HEK293 (cell line): ENCODE data around the gene SNHG17.

ENCODE experiments used
- CTCF ChIA-PET: fragments of 350-600 bp; formaldehyde crosslinking; extraction: SDS; loops from one replicate; lab custom pipeline; 2021; ENCODE audit warnings: antibody characterized with exemption; lab: Yijun Ruan, JAX
- POLR2A ChIA-PET: fragments of 300-600 bp; formaldehyde crosslinking; extraction: SDS; loops from one replicate; lab custom pipeline; 2020; ENCODE audit warnings: antibody characterized with exemption, inconsistent platforms; lab: Yijun Ruan, JAX
- H3K27ac ChIP-seq: fragments of 200-500 bp; sonication (Bioruptor generic); 2 replicates; pipeline ENCODE4 v1.5.1; 2014; ENCODE audit warnings: low read depth, low read length, control low read depth, inconsistent platforms; ENCODE audit errors: extremely low read depth
- H3K36me3 ChIP-seq, 2 experiments: fragments of 200-500 bp in 1 of 2; sonication (Bioruptor generic) in 1 of 2; 1 replicate in 1 of 2; 2 replicates in 1 of 2; pipeline ENCODE4 v1.5.1; 2014 to 2017; ENCODE audit warnings: inconsistent platforms in 2 of 2, low read length in 2 of 2; ENCODE audit not compliant: control insufficient read depth in 2 of 2, insufficient read depth in 1 of 2
- H3K4me1 ChIP-seq: fragments of 200-500 bp; sonication (Bioruptor generic); 2 replicates; pipeline ENCODE4 v1.5.1; 2014; ENCODE audit warnings: mild to moderate bottlenecking, low read length, inconsistent platforms; ENCODE audit not compliant: control insufficient read depth, insufficient read depth
- H3K4me3 ChIP-seq: 2 replicates; pipeline ENCODE4 v1.5.1; 2011; ENCODE audit warnings: low read depth, mild to moderate bottlenecking, control low read depth, low read length, moderate library complexity
- H3K9me3 ChIP-seq: fragments of 200-500 bp; sonication (Bioruptor generic); 2 replicates; pipeline ENCODE4 v1.5.1; 2014; ENCODE audit warnings: low read depth, low read length, inconsistent platforms; ENCODE audit not compliant: control insufficient read depth, insufficient read depth
- BCL11A ChIP-seq: fragments of 450-650 bp; formaldehyde crosslinking; IDR thresholded peaks from 2 replicates; pipeline ENCODE4 v1.5.1; 2016; ENCODE audit warnings: low read depth, missing biosample characterization, missing genetic modification characterization
- EGR2 ChIP-seq: fragments of 450-650 bp; formaldehyde crosslinking; IDR thresholded peaks from 2 replicates; pipeline ENCODE4 v1.5.1; 2016; ENCODE audit warnings: low read depth, missing biosample characterization, missing genetic modification characterization
- HOXD13 ChIP-seq: sonication (generic); formaldehyde crosslinking; IDR thresholded peaks from 2 replicates; pipeline ENCODE4 v1.8.0; 2022; ENCODE audit warnings: missing genetic modification reagents, borderline replicate concordance
- KLF16 ChIP-seq: fragments of 450-650 bp; formaldehyde crosslinking; IDR thresholded peaks from 2 replicates; pipeline ENCODE4 v1.5.1; 2017; ENCODE audit warnings: missing biosample characterization, missing genetic modification characterization
- PBX3 ChIP-seq: sonication (generic); formaldehyde crosslinking; IDR thresholded peaks from 2 replicates; pipeline ENCODE4 v1.8.1; 2022; ENCODE audit warnings: mild to moderate bottlenecking, moderate library complexity, missing genetic modification reagents
- TRIM28 ChIP-seq: IDR thresholded peaks from 2 replicates; pipeline ENCODE4 v1.6.1; 2011; ENCODE audit warnings: low read length, control low read depth, borderline replicate concordance
- ZNF10 ChIP-seq: fragments of 450-650 bp; formaldehyde crosslinking; IDR thresholded peaks from 2 replicates; pipeline ENCODE4 v1.5.1; 2017; ENCODE audit warnings: missing biosample characterization, missing genetic modification characterization
- ZNF132 ChIP-seq: fragments of 450-650 bp; formaldehyde crosslinking; IDR thresholded peaks from 2 replicates; pipeline ENCODE4 v1.5.1; 2017; ENCODE audit warnings: missing biosample characterization, missing genetic modification characterization, borderline replicate concordance
- ZNF140 ChIP-seq: fragments of 450-650 bp; formaldehyde crosslinking; IDR thresholded peaks from 2 replicates; pipeline ENCODE4 v1.5.1; 2016; ENCODE audit warnings: missing biosample characterization, missing genetic modification characterization
- ZNF16 ChIP-seq: fragments of 450-650 bp; formaldehyde crosslinking; IDR thresholded peaks from 2 replicates; pipeline ENCODE4 v1.5.1; 2016; ENCODE audit warnings: low read depth, missing biosample characterization, missing genetic modification characterization
- ZNF169 ChIP-seq: fragments of 450-650 bp; formaldehyde crosslinking; IDR thresholded peaks from 2 replicates; pipeline ENCODE4 v1.5.1; 2016; ENCODE audit warnings: missing biosample characterization, missing genetic modification characterization
- ZNF175 ChIP-seq: fragments of 450-650 bp; formaldehyde crosslinking; IDR thresholded peaks from 2 replicates; pipeline ENCODE4 v1.5.1; 2016; ENCODE audit warnings: missing biosample characterization, missing genetic modification characterization
- ZNF311 ChIP-seq: fragments of 450-650 bp; formaldehyde crosslinking; IDR thresholded peaks from 2 replicates; pipeline ENCODE4 v1.5.1; 2017; ENCODE audit warnings: missing biosample characterization, missing genetic modification characterization, borderline replicate concordance
- ZNF324 ChIP-seq: fragments of 450-650 bp; formaldehyde crosslinking; IDR thresholded peaks from 2 replicates; pipeline ENCODE4 v1.5.1; 2016; ENCODE audit warnings: missing biosample characterization, missing genetic modification characterization
- ZNF433 ChIP-seq: fragments of 450-650 bp; formaldehyde crosslinking; IDR thresholded peaks from 2 replicates; pipeline ENCODE4 v1.5.1; 2016; ENCODE audit warnings: missing biosample characterization, missing genetic modification characterization, low read depth
- ZNF473 ChIP-seq: fragments of 450-650 bp; formaldehyde crosslinking; IDR thresholded peaks from 2 replicates; pipeline ENCODE4 v1.5.1; 2017; ENCODE audit warnings: missing biosample characterization, missing genetic modification characterization
- ZNF501 ChIP-seq: fragments of 450-650 bp; formaldehyde crosslinking; IDR thresholded peaks from 2 replicates; pipeline ENCODE4 v1.5.1; 2016; ENCODE audit warnings: missing biosample characterization, missing genetic modification characterization
- ZNF561 ChIP-seq: fragments of 450-650 bp; IDR thresholded peaks from 2 replicates; pipeline ENCODE4 v1.5.1; 2018; ENCODE audit warnings: missing biosample characterization, missing genetic modification characterization, borderline replicate concordance
- ZNF580 ChIP-seq: fragments of 450-650 bp; formaldehyde crosslinking; IDR thresholded peaks from 2 replicates; pipeline ENCODE4 v1.5.1; 2016; ENCODE audit warnings: missing biosample characterization, missing genetic modification characterization
- ZNF600 ChIP-seq: fragments of 450-650 bp; formaldehyde crosslinking; IDR thresholded peaks from 2 replicates; pipeline ENCODE4 v1.5.1; 2016; ENCODE audit warnings: missing biosample characterization, missing genetic modification characterization
- ZNF629 ChIP-seq: fragments of 450-650 bp; formaldehyde crosslinking; IDR thresholded peaks from 2 replicates; pipeline ENCODE4 v1.5.1; 2017; ENCODE audit warnings: missing biosample characterization, missing genetic modification characterization
- ZNF704 ChIP-seq: fragments of 450-650 bp; formaldehyde crosslinking; IDR thresholded peaks from 2 replicates; pipeline ENCODE4 v1.5.1; 2016; ENCODE audit warnings: missing biosample characterization, missing genetic modification characterization
- ZNF785 ChIP-seq: fragments of 450-650 bp; formaldehyde crosslinking; IDR thresholded peaks from 2 replicates; pipeline ENCODE4 v1.5.1; 2016; ENCODE audit warnings: missing biosample characterization, missing genetic modification characterization
- ZNF791 ChIP-seq: fragments of 450-650 bp; formaldehyde crosslinking; IDR thresholded peaks from 2 replicates; pipeline ENCODE4 v1.5.1; 2016; ENCODE audit warnings: missing biosample characterization, missing genetic modification characterization
- ZNF792 ChIP-seq: fragments of 450-650 bp; formaldehyde crosslinking; IDR thresholded peaks from 2 replicates; pipeline ENCODE4 v1.5.1; 2016; ENCODE audit warnings: missing biosample characterization, missing genetic modification characterization
- ZXDB ChIP-seq: fragments of 450-650 bp; formaldehyde crosslinking; IDR thresholded peaks from 2 replicates; pipeline ENCODE4 v1.5.1; 2016; ENCODE audit warnings: missing biosample characterization, missing genetic modification characterization
- TF ChIP-seq, protein P1 (sequence below): fragments of 450-650 bp; formaldehyde crosslinking; IDR thresholded peaks from 2 replicates; pipeline ENCODE4 v1.5.1; 2016; ENCODE audit warnings: missing biosample characterization, missing genetic modification characterization
- TF ChIP-seq, protein P2 (sequence below): fragments of 450-650 bp; formaldehyde crosslinking; IDR thresholded peaks from 2 replicates; pipeline ENCODE4 v1.5.1; 2016; ENCODE audit warnings: missing biosample characterization, missing genetic modification characterization

SNHG17 gene

DNA sequence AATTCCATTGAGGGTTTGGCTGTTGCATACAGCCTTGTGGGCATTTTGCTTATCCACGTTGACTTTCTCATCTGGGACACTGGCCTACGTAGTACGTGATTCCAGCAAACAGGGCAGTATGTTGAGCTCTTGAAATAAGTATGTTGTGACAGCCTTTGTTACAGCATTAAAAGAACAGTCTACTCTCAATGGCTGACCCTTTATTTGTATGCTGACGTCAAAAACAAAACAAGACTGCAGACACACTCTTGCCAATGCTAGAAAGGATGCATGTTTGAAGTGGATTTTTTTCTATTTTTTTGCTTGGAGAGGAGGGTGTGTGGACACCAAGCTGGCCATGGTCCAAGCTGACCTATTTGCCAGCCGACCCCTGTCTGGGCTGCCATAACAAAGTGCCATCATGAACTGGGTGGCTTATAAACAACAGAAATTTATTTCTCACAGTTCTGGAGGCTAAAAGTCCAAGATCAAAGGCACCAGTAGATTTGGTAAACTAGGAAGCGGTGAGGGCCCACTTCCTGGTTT lies 10.8 kb upstream of the SNHG17 start:
- TF ChIP-seq, protein P1, sequence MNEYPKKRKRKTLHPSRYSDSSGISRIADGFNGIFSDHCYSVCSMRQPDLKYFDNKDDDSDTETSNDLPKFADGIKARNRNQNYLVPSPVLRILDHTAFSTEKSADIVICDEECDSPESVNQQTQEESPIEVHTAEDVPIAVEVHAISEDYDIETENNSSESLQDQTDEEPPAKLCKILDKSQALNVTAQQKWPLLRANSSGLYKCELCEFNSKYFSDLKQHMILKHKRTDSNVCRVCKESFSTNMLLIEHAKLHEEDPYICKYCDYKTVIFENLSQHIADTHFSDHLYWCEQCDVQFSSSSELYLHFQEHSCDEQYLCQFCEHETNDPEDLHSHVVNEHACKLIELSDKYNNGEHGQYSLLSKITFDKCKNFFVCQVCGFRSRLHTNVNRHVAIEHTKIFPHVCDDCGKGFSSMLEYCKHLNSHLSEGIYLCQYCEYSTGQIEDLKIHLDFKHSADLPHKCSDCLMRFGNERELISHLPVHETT (tag by site-specific recombination) = no peak
- Histone ChIP-seq H3K9me3 (no peaks in the 10 kb centered on the region), H3K27ac (no peak overlapping the region), H3K36me3 (peaks cover 0 to 31% of the 10 kb centered on the region in 2 experiments; a peak in 1 of 3 replicates), H3K4me3 (no peak overlapping the region), H3K4me1 (peaks cover 3% of the 10 kb centered on the region)
- ChIA-PET POLR2A (interaction anchor here (0.6 to 3.1 kb wide), 10 partner anchors 8 to 154 kb away, joined by 3 to 96 read pairs (median 4); partner anchors contain the start of genes RALGAPB and SNHG17), CTCF (interaction anchor here (0.6 to 4.0 kb wide), 24 partner anchors 8 to 891 kb away, joined by 3 to 64 read pairs (median 4); partner anchors contain the start of genes RALGAPB and SNHG17)

DNA sequence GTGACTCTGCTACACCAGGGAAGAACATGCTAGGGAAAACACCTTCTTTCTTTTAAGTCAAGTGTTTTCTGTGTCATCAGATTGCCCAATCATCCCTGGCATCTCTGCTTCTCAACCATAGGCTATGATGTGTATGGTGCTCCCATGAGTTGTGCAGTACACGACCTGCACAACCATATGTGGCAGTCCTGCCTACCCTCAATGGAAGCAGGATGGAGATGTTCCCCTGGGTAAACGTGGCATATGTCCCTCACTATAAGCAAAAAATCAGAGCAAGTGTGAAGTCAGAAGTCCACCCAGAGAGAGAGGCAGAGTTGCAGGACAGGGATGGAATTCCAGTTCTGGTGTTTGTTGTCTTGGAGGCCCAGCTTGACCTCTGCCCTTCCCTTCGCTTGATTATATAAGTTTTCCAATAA lies 10.3 kb upstream of the SNHG17 start:
- peaks cover 3% of the 10 kb centered on the region for H3K4me1 ChIP-seq
- no peak overlapping the region for H3K27ac ChIP-seq
- peaks cover 0 to 26% of the 10 kb centered on the region in 2 experiments; a peak in 1 of 3 replicates for H3K36me3 ChIP-seq
- POLR2A ChIA-PET = interaction anchor here (3.0 kb wide), 1 partner anchor 11 kb away, joined by 96 read pairs; the partner anchor contains the start of gene SNHG17
- no peak overlapping the region for H3K4me3 ChIP-seq
- CTCF ChIA-PET = interaction anchor here (0.7 to 4.0 kb wide), 10 partner anchors 8 to 288 kb away, joined by 3 to 64 read pairs (median 4); partner anchors contain the start of genes RALGAPB and SNHG17
- H3K9me3 ChIP-seq = no peaks in the 10 kb centered on the region
- TF ChIP-seq ZNF311 (tag by site-specific recombination) = no peak
- no peak for TF ChIP-seq ZNF792
- TF ChIP-seq EGR2 = no peak
- TF ChIP-seq ZNF791 (tag by site-specific recombination) = no peak
- TF ChIP-seq ZXDB (tag by site-specific recombination) = no peak
- TF ChIP-seq TRIM28 = no peak
- no peak for TF ChIP-seq ZNF16 (tag by site-specific recombination)
- no peak for TF ChIP-seq ZNF473
- no peak for TF ChIP-seq ZNF132 (tag by site-specific recombination)
- no peak for TF ChIP-seq ZNF580 (tag by site-specific recombination)

DNA sequence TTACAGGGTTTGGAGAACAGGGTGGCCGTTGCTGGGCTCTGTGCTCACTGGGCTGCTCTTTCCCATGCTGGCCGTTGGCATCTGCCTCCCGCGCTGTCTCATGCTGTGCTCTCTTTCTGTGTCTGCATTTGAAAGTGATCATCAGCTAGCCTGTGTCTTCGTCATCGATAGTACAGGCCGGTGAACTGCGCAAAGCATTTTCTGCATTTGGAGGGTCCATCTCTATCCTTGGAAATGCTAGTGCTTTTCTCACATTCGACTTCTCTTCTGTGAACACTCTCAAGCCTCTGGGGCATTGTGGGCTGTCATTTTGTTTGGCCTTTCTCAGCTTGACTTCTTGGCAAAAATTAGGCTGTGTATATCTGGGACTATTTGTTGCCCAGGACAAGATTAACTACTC lies 6.8 kb upstream of the SNHG17 start:
- Histone ChIP-seq H3K4me3 (no peak overlapping the region), H3K4me1 (no peaks in the 10 kb centered on the region), H3K36me3 (no peaks in the 10 kb centered on the region), H3K27ac (no peak overlapping the region), H3K9me3 (no peaks in the 10 kb centered on the region)
- POLR2A ChIA-PET = no interaction called here
- no peak for TF ChIP-seq ZNF10
- TF ChIP-seq PBX3 (CRISPR knock-in tag) = no peak
- TF ChIP-seq ZNF785 = no peak
- no peak for TF ChIP-seq ZNF629
- TF ChIP-seq, protein P2, sequence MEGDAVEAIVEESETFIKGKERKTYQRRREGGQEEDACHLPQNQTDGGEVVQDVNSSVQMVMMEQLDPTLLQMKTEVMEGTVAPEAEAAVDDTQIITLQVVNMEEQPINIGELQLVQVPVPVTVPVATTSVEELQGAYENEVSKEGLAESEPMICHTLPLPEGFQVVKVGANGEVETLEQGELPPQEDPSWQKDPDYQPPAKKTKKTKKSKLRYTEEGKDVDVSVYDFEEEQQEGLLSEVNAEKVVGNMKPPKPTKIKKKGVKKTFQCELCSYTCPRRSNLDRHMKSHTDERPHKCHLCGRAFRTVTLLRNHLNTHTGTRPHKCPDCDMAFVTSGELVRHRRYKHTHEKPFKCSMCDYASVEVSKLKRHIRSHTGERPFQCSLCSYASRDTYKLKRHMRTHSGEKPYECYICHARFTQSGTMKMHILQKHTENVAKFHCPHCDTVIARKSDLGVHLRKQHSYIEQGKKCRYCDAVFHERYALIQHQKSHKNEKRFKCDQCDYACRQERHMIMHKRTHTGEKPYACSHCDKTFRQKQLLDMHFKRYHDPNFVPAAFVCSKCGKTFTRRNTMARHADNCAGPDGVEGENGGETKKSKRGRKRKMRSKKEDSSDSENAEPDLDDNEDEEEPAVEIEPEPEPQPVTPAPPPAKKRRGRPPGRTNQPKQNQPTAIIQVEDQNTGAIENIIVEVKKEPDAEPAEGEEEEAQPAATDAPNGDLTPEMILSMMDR (tag by site-specific recombination) = no peak
- TF ChIP-seq KLF16 = no peak
- TF ChIP-seq ZNF561 (tag by site-specific recombination) = no peak
- no peak for TF ChIP-seq BCL11A (tag by site-specific recombination)
- no peak for TF ChIP-seq ZNF600 (tag by site-specific recombination)
- no peak for TF ChIP-seq ZNF140 (tag by site-specific recombination)
- TF ChIP-seq ZNF501 (tag by site-specific recombination) = no peak
- TF ChIP-seq ZNF433 (tag by site-specific recombination) = no peak
- no peak for TF ChIP-seq ZNF324 (tag by site-specific recombination)
- no peak for TF ChIP-seq ZNF169
- TF ChIP-seq HOXD13 = no peak
- no peak for TF ChIP-seq ZNF175
- no peak for TF ChIP-seq ZNF704
- CTCF ChIA-PET = interaction anchor here (0.6 kb wide), 1 partner anchor 153 kb away, joined by 3 read pairs; no protein-coding TSS in a partner anchor
